ENCODE results near the gene SLC1A2.

GRCh38 chr11:35272391-35272902, 146.9 kb downstream of the SLC1A2 start:
- TF ChIP-seq POLR2A (IDR thresholded peaks at IDR 0.05), result no peak
- TF ChIP-seq CTCF (IDR thresholded peaks at IDR 0.05), result no peak

Measured in thyroid gland (tissue), 4 donors.